ENCODE measurements around the gene FAM163B.

- TF ChIP-seq POLR2A (IDR thresholded peaks at IDR 0.05), result no peak
- TF ChIP-seq, protein P1, sequence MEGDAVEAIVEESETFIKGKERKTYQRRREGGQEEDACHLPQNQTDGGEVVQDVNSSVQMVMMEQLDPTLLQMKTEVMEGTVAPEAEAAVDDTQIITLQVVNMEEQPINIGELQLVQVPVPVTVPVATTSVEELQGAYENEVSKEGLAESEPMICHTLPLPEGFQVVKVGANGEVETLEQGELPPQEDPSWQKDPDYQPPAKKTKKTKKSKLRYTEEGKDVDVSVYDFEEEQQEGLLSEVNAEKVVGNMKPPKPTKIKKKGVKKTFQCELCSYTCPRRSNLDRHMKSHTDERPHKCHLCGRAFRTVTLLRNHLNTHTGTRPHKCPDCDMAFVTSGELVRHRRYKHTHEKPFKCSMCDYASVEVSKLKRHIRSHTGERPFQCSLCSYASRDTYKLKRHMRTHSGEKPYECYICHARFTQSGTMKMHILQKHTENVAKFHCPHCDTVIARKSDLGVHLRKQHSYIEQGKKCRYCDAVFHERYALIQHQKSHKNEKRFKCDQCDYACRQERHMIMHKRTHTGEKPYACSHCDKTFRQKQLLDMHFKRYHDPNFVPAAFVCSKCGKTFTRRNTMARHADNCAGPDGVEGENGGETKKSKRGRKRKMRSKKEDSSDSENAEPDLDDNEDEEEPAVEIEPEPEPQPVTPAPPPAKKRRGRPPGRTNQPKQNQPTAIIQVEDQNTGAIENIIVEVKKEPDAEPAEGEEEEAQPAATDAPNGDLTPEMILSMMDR (IDR thresholded peaks at IDR 0.05), result no peak
Measured at GRCh38 chr9:133604856-133605255, 4.3 kb downstream of the FAM163B start.

Measured in thyroid gland (tissue), 4 donors.